ENCODE measurements around the gene CDC25C.

- no peak for TF ChIP-seq ELF1 (IDR thresholded peaks at IDR 0.05; ENCODE audit: borderline replicate concordance, low read depth)
- no peak for TF ChIP-seq FOSL1 (IDR thresholded peaks at IDR 0.05; ENCODE audit: low read depth)
- TF ChIP-seq EZH2phosphoT487 (IDR thresholded peaks at IDR 0.05; ENCODE audit: borderline replicate concordance): no peak
- TF ChIP-seq, protein P1, sequence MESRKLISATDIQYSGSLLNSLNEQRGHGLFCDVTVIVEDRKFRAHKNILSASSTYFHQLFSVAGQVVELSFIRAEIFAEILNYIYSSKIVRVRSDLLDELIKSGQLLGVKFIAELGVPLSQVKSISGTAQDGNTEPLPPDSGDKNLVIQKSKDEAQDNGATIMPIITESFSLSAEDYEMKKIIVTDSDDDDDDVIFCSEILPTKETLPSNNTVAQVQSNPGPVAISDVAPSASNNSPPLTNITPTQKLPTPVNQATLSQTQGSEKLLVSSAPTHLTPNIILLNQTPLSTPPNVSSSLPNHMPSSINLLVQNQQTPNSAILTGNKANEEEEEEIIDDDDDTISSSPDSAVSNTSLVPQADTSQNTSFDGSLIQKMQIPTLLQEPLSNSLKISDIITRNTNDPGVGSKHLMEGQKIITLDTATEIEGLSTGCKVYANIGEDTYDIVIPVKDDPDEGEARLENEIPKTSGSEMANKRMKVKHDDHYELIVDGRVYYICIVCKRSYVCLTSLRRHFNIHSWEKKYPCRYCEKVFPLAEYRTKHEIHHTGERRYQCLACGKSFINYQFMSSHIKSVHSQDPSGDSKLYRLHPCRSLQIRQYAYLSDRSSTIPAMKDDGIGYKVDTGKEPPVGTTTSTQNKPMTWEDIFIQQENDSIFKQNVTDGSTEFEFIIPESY (IDR thresholded peaks at IDR 0.05; ENCODE audit: extremely low read depth, insufficient replicate concordance, low read length): no peak
- TF ChIP-seq EZH2 (IDR thresholded peaks at IDR 0.05): no peak
- no peak for TF ChIP-seq POLR2A (IDR thresholded peaks at IDR 0.05; ENCODE audit: borderline replicate concordance, extremely low read depth, insufficient read depth, insufficient read length)
- no peak for TF ChIP-seq YY1 (IDR thresholded peaks at IDR 0.05; ENCODE audit: extremely low read depth, insufficient replicate concordance, low read depth, low read length)
- TF ChIP-seq RAD21 (IDR thresholded peaks at IDR 0.05; ENCODE audit: low read depth): no peak
- no peak for TF ChIP-seq SP1 (IDR thresholded peaks at IDR 0.05; ENCODE audit: low read depth)
- TF ChIP-seq CTCF (IDR thresholded peaks at IDR 0.05 in 2 of 3, conservative IDR thresholded peaks at IDR 0.05 in 1 of 3; ENCODE audit: borderline replicate concordance in 1 of 3, insufficient read depth in 1 of 3, low read depth in 2 of 3, low read length in 2 of 3): no peak
- TF ChIP-seq SIN3A (IDR thresholded peaks at IDR 0.05; ENCODE audit: low read depth): no peak
- TF ChIP-seq REST (IDR thresholded peaks at IDR 0.05; ENCODE audit: low read depth): no peak
Measured at GRCh38 chr5:138334867-138335447, 3.4 kb upstream of the CDC25C start.
